Measurements from ENCODE around the gene MRPL12.
A peak's percentile ranks its signal among the peaks of the same experiment; 100 is the strongest.

Gene MRPL12

DNA sequence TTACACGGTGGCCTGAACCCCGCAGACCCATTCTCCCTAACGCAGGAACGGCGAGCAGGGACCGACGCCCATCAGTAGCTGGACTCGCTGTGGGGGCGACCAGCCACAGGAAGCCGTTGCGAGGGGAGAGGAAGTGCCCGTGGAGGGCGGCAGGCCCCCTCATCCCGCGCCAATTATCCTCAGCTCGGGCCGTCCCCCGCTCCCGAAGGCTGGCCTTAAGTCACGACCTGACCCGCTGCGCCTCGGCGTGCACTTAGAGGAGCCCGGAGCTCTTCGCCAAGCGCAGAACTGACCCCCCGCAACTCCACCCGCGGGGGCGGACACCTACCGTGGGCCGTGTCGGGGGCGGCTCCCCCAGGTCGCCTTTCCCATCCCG lies 20.0 kb upstream of the MRPL12 start:
- DNase-seq, result no peak

DNA sequence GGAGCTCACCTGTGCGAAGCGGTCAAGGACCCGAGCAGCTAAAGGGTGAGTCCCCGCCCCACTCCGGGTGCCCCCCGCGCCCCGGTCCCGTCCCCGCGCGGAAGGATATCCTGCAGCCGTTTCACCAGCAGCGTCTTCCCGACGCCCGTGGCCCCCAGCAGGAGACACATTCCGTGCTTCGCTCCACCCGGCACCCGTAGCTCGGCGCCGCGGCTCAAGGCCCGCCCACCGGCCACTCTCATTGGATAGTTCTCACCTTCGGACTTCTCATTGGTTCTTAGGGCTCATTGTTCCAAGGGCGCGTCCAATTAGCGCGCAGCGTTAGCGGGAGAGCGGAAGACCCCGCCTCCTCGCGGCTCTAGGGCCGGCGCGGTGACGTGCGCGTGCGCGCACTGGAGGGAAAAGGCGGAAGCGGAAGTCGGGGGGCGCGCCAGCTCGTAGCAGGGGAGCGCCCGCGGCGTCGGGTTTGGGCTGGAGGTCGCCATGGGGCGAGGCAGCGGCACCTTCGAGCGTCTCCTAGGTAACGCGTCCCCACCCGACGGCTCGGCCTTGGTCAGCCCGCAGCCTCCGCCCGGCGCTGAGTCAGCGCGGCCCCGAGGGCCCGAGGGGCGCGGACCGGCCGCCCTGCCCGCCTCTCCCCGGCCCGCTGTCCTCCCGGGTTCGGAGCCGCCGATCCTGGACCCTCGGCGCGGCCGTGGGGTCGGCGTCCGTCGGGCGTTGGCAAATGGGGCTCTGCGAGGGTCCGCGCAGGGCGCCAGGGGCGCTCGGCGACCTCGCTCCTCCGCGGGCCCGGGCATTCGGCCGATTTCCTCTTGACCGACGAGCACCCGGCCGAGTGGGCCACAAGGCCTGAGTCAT lies 19.4 kb upstream of the MRPL12 start, which contains the start of the genes ARL16 and HGS:
ARL16 (minus strand) TSS at position 214 of the 858 bp plus-strand sequence; CDS start at position 170, 44 bp downstream.
HGS (plus strand) TSS at position 428 of the 858 bp plus-strand sequence; CDS start at position 484, 56 bp downstream.
- DNase-seq, result peak; percentile 82

DNA sequence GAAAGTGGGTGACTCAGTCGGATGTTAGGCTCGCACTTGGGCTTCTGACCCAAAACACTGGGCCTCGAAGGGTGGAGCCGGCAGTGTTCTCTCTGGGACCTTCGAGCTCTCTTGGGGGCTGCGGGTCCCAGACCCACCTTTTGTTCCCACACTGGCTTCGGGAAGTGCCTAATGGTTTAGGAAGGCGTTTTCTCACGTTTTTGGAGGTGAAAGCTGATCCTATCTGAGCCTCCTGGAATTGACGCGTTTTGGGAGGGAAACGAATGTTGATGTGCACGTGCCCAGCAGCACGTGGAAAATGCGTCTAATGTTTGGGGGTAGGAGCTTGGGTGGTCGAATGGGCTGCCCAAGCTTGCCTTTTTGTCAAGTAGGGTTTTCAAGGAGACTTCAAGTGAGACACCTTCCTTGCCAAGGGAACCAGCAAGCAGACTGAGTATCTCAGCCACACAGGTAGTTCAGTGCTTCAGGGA lies 18.7 kb upstream of the MRPL12 start:
- DNase-seq, result no peak

DNA sequence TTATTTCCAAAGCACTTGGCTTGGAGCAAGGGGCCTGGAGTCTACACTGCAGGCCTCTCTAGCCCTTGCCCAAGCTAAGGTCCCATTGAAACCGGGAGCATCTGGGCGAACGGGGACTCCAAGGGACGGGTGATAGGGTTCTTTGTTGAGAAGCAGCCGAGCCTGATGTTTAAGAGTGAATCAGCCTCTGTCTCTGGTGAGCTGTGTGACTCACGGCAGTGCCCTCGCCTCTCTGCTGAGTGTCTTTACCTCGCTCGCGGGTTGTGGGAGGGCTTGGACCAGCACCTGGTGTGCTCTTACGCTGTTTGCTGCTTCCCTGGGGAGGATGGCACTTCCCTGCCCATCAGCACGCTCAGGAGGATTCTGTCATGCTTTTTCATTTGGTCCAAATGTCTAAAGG lies 18.1 kb upstream of the MRPL12 start:
- no peak for DNase-seq

DNA sequence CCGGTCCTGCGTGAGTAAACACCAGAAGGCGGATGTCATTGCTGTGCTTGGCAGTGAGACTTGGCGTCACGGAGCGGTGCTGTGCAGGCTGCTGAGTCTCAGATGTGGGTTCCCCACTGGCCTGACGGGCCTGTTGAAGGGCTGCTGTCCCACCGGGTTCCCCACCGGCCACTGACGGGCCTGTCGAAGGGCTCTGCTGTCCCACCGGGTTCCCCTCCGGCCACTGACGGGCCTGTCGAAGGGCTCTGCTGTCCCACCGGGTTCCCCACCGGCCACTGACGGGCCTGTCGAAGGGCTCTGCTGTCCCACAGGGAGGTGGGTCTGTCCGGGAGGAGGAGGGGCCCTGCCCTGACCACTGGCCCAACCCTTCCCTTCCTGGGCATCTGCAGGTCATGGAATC lies 16.6 kb upstream of the MRPL12 start:
- DNase-seq, result no peak

DNA sequence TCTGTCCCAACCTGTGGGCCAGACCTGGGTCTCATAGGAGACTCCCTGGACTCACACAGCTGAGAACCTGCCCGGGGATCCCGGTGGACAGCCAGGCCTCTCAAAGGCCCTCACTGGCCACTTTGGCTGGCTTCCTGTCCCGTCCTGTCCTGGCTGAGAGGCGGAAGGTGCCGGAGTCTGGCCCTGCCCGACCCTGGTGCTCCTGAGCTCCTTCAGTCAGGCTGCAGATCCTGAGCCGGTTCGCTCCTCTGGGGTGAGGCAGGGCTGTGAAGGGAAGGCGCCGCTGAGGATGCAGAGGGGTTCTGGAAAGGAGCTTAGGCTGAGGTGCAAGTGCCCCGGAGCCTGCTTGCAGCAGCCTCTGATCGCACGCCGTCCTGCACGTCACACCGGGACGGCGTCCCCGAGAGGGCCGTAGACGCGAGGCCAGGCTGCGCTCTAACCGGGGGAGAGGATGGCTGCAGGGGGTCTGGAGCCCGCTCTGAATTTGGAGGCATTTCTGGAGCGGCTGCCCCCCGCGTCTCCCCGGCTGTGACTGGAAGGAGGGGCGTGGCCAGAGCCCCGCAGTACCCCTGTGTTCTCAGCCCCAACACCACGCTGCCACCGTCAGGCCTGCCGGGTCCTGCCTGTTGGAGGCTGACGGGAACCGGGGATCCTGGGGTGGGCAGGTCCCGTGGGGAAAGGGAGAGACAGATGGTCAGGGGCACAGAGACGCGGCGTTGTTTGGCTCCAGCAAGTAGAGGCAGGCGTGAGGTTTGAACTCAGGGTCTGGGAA lies 15.2 kb upstream of the MRPL12 start:
- no peak for DNase-seq

DNA sequence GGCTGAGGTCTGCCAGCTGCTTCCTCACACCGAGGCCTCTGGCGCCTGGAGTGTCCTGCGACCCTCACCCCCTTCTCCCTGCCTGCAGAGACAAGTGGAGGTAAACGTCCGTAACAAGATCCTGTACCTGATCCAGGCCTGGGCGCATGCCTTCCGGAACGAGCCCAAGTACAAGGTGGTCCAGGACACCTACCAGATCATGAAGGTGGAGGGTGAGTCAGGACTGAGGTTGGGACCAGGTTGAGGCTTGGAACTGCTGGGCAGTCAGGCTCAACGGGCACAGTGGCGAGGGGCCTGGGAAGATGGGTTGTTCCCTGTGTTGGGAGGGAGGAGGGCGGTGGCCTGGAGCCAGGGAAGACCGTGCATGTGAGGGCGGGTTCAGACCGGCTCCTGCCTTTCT lies 14.6 kb upstream of the MRPL12 start:
- no peak for DNase-seq

DNA sequence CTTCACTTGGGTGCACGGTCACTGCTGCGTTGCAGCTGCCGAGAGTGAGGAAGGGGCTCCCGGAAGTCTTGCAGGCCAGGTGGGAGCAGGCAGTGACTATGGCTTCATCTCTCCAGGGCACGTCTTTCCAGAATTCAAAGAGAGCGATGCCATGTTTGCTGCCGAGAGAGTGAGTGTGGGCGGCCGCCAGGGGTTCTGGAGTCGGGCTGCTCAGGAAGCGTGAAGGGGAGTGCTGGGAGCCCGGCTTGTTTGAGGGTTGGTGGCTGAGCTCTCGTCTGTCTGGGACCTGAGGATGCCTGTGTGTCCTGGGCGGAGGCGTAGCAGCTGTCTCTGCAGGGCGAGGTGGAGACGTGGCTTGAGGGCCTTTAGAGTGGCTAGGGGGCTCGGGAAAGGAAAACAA lies 13.1 kb upstream of the MRPL12 start:
- no peak for DNase-seq

DNA sequence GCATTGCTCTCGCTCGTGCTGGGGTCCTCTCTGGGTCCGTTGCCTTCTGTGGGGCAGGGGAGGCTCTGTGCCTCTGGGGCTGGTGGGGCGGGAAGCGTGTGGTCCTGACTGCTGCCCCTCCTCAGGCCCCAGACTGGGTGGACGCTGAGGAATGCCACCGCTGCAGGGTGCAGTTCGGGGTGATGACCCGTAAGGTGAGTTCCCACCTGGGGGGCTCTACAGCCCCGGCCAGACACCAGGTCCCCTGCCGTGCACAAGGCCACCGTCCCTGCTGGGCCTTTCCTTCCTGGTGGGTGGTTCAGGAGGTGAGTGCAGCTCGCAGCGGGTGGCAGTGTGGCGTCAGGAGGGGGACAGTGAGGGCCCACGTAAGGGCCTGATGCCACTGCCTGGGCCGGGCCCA lies 12.6 kb upstream of the MRPL12 start:
- DNase-seq, result no peak

DNA sequence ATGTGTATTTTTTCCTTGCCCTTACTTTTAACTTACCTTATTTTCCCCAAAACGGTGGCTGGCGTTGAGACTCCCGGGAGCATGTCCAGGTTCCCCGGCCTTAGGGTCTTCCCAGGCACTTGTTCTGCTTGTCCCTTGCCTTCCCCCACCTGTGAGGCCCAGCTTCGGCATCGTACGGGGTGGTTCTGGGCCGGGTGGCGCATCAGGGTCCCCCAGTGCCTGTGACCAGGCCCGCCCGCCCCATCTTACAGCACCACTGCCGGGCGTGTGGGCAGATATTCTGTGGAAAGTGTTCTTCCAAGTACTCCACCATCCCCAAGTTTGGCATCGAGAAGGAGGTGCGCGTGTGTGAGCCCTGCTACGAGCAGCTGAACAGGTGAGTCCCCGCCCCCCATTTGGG lies 12.0 kb upstream of the MRPL12 start:
- no peak for DNase-seq

DNA sequence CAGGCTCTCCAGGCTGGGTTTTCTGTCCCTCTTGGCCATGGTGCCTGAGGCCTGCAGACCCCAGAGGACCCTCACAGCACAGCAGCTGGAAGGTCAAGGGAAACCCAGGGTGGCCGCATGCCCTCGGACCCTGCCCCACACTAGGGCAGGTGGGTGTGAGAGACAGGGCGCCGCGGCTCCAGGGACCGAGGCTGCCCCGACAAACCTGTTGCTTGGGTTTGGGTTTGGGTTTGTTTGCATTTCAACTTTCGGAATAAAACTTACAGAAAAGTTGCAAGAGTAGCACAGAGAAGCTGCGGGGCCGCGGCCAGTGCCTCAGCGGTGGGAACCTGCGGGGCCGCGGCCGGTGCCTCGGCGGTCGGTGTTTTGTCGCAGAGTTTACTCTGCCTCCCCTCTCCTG lies 11.6 kb upstream of the MRPL12 start:
- no peak for DNase-seq

DNA sequence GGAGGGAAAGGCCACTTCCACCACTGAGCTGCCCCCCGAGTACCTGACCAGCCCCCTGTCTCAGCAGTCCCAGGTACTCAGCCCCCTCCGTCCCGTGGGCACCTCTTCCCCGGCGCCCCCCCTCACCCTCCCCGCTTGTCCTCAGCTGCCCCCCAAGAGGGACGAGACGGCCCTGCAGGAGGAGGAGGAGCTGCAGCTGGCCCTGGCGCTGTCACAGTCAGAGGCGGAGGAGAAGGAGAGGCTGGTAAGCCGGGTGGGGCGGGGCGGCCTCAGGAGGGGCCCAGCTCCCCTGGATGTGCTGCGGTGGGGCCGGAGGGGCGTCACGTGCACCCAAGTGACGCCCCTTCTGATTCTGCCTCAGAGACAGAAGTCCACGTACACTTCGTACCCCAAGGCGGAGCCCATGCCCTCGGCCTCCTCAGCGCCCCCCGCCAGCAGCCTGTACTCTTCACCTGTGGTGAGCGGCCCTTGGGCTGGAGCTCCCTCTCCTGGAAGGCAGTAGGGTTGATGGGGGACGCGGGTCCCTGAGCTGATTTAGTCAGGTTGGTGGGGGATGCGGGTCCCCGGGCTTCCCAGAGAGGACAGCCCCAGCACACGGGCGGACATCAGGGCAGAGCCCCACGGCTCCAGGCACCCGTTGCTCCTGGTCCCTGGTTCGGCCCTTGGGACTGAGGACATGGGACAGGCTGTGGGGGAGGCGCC lies 9.5 kb upstream of the MRPL12 start:
- no peak for DNase-seq

DNA sequence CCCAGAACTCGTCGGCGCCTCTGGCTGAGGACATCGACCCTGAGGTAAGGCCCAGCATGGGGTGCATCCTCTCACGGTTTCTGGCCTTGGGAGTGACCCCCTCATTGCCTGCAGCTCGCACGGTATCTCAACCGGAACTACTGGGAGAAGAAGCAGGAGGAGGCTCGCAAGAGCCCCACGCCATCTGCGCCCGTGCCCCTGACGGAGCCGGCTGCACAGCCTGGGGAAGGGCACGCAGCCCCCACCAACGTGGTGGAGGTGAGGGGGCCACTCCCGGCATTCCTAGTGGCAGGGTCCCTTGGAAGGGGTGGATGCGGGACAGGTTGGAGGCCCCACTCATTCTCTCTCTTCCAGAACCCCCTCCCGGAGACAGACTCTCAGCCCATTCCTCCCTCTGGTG lies 8.4 kb upstream of the MRPL12 start:
- DNase-seq, result no peak

DNA sequence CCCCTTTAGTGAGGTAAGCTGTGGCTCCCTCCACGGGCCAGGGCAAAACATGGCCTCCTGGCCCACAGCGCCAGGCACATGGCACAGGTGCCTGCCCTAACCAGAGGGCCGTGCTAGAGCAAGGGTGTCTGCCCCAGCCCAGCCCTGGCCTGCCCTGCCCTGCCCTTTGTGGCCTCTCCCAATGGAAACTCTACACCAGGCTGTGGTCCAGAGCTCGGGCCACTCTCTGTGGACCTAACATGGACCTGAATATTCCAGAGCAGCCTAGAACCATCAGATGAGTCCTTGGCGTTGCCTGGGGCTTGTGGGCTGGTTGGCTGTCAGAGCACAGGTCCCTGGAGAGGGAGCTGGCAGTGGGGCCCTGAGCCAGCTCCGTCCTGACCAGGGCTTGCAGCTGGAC lies 8.0 kb upstream of the MRPL12 start:
- DNase-seq, result no peak

DNA sequence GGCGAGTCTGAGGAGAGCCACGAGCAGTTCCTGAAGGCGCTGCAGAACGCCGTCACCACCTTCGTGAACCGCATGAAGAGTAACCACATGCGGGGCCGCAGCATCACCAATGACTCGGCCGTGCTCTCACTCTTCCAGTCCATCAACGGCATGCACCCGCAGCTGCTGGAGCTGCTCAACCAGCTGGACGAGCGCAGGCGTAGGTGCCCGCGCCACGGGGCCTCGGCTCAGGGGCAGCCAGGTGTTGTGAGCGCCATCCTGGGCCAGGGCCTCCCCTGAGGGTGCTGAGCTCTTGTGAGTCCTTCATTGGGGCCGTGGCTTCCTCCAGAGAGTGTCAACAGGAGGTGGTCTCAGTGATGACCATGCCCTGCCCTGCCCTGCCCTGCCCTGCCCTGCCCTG lies 7.4 kb upstream of the MRPL12 start:
- DNase-seq, result no peak

DNA sequence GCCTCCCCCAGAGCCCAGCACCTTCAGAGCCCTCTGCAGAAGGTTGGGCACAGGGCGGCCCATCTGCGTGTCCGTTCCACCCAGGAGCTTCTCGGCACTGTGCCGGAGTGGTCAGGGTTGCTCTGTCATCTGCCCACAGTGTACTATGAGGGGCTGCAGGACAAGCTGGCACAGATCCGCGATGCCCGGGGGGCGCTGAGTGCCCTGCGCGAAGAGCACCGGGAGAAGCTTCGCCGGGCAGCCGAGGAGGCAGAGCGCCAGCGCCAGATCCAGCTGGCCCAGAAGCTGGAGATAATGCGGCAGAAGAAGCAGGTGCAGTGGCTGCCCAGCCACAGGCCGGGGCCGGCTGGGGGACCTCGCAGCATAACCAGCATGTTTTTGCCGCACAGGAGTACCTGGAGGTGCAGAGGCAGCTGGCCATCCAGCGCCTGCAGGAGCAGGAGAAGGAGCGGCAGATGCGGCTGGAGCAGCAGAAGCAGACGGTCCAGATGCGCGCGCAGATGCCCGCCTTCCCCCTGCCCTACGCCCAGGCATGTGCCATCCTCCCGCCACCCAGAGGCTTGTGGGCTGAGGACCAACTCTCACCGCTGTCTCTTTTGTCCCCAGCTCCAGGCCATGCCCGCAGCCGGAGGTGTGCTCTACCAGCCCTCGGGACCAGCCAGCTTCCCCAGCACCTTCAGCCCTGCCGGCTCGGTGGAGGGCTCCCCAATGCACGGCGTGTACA lies 6.8 kb upstream of the MRPL12 start:
- no peak for DNase-seq

DNA sequence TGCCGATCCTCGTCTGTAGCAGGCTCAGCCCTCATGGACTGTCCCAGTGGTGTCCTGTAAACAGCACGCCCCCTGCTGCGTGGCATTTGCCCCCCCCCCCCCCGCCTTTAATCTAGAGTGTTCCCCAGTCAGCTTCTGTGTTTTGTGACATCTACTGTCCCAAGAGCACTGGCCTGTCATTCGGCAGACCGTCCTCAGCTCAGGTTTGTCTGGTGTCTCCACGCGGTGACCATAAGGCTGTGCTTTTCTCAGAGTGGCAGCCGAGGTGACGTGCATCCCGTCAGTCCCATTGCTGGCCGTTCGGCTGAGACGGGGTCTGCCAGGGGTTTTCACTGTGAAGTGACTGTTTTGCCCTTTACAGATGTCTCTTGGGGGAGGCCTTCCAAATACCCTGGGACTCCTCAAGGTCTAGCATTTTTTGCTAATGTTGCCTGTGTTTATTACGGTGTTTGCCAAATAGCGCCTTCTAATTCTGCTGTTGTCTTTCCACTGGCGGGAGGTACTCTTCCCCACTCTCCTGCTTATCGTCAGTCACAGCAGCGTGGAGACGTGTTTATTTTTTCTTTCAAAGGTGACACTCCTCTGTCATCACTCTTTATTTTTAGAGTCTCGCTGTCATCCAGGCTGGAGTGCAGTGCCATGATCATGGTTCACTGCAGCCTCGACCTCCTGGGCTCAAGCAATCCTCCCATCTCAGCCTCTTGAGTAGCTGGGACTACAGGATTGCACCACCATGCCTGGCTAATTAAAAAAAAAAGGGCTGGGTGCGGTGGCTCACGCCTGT lies 5.7 kb upstream of the MRPL12 start:
- no peak for DNase-seq

DNA sequence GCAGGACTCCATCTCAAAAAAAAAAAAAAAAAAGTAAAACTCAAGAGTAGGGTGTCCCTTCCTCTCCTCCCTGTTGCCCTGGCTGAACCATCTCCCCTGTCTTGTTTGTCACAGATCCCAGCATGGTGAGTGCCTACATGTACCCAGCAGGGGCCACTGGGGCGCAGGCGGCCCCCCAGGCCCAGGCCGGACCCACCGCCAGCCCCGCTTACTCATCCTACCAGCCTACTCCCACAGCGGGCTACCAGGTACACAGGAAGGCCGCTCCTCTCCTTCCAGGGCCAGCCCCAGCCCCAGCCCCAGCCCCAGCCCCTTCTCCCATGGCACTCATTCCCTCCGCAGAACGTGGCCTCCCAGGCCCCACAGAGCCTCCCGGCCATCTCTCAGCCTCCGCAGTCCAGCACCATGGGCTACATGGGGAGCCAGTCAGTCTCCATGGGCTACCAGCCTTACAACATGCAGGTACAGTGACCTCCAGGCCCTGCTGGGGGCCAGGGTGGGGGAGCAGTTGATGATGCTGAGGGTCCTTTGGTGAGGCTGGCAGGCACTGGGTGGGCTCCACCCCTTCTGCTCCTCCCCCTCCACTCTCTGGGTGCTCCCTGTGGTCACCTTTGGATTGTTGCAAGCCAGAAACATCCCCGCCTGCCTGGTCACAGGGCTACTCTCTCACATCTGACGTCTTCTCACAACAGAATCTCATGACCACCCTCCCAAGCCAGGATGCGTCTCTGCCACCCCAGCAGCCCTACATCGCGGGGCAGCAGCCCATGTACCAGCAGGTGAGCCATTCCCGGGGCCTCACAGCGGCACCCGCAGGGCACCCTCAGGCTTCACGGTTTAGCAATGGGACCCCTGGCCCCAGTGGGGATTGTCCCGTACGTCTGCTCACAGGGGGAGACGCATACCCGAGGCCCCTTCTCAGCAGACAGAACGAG lies 2.5 kb upstream of the MRPL12 start:
- no peak for DNase-seq

DNA sequence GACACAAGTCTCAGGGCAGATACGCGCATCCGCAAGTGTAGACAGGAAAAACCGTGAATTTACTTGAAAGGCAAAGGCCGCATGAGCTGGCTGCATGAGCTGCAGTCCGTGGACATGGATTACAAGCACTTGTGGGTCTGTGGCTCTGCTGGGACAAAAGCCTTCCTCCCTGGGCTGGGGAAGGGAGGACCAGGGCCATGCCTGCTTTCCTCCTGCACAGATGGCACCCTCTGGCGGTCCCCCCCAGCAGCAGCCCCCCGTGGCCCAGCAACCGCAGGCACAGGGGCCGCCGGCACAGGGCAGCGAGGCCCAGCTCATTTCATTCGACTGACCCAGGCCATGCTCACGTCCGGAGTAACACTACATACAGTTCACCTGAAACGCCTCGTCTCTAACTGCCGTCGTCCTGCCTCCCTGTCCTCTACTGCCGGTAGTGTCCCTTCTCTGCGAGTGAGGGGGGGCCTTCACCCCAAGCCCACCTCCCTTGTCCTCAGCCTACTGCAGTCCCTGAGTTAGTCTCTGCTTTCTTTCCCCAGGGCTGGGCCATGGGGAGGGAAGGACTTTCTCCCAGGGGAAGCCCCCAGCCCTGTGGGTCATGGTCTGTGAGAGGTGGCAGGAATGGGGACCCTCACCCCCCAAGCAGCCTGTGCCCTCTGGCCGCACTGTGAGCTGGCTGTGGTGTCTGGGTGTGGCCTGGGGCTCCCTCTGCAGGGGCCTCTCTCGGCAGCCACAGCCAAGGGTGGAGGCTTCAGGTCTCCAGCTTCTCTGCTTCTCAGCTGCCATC lies 1.7 kb upstream of the MRPL12 start:
- no peak for DNase-seq

Measured in NCI-H2029 treated with DMSO at 0.1 percent for 48 hours (cell line).